BE2C (cell line): ENCODE results near the gene KCNK2.

Source experiments
- DNase-seq: peaks from one replicate; pipeline ENCODE4 v3.0.0-alpha.2; 2020
- H3K27me3 ChIP-seq: fragments of 250-450 bp; sonication (Bioruptor Pico); 2 replicates; pipeline ENCODE4 v1.5.1; 2020; ENCODE audit warnings: mild to moderate bottlenecking
- H3K36me3 ChIP-seq: fragments of 250-450 bp; sonication (Bioruptor Pico); 2 replicates; pipeline ENCODE4 v1.5.1; 2020; ENCODE audit warnings: mild to moderate bottlenecking
- H3K4me1 ChIP-seq: fragments of 250-450 bp; sonication (Bioruptor Pico); 2 replicates; pipeline ENCODE4 v1.5.1; 2020
- H3K4me3 ChIP-seq: 2 replicates; pipeline ENCODE4 v1.5.1; 2011; ENCODE audit warnings: low read depth, low read length
- H3K9me3 ChIP-seq: fragments of 250-450 bp; sonication (Bioruptor Pico); 2 replicates; pipeline ENCODE4 v1.5.1; 2020
- TF ChIP-seq, protein P1 (sequence below): IDR thresholded peaks from 2 replicates; pipeline ENCODE4 v1.5.1; 2012; ENCODE audit warnings: mild to moderate bottlenecking, low read depth, low read length

Gene KCNK2

GRCh38 chr1:215071078-215071477 is 11.5 kb upstream of the KCNK2 start:
- Histone ChIP-seq H3K4me1 (no peaks in the 10 kb centered on the region), H3K9me3 (no peaks in the 10 kb centered on the region), H3K36me3 (no peaks in the 10 kb centered on the region), H3K4me3 (no peak overlapping the region), H3K27me3 (peaks cover 10% of the 10 kb centered on the region)
- DNase-seq: no peak
- TF ChIP-seq, protein P1, sequence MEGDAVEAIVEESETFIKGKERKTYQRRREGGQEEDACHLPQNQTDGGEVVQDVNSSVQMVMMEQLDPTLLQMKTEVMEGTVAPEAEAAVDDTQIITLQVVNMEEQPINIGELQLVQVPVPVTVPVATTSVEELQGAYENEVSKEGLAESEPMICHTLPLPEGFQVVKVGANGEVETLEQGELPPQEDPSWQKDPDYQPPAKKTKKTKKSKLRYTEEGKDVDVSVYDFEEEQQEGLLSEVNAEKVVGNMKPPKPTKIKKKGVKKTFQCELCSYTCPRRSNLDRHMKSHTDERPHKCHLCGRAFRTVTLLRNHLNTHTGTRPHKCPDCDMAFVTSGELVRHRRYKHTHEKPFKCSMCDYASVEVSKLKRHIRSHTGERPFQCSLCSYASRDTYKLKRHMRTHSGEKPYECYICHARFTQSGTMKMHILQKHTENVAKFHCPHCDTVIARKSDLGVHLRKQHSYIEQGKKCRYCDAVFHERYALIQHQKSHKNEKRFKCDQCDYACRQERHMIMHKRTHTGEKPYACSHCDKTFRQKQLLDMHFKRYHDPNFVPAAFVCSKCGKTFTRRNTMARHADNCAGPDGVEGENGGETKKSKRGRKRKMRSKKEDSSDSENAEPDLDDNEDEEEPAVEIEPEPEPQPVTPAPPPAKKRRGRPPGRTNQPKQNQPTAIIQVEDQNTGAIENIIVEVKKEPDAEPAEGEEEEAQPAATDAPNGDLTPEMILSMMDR: no peak

DNA sequence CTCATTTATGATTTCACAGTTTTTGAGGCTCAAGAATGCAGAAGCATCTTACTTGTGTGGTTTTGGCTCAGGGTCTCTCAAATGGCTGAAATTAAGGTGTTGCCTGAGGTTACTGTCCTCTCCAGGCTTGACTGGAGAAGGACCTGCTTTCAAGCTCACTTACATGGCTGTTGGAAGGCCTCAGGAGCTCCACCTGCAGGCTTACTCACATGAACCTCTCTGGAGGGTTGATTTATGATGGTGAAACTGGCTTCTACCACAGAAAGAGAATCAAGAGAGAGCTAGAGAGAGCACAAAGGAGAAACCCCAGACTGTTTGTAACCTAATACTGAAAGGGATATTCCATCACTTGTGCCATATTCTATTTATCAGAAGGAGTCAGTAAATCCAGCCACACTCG is 6.2 kb upstream of the KCNK2 start:
- DNase-seq: peak; percentile 19
- Histone ChIP-seq H3K36me3 (no peaks in the 10 kb centered on the region), H3K4me1 (no peaks in the 10 kb centered on the region), H3K9me3 (no peaks in the 10 kb centered on the region), H3K27me3 (peaks cover 21% of the 10 kb centered on the region), H3K4me3 (no peak overlapping the region)
- TF ChIP-seq, protein P1: peak; percentile 37

DNA sequence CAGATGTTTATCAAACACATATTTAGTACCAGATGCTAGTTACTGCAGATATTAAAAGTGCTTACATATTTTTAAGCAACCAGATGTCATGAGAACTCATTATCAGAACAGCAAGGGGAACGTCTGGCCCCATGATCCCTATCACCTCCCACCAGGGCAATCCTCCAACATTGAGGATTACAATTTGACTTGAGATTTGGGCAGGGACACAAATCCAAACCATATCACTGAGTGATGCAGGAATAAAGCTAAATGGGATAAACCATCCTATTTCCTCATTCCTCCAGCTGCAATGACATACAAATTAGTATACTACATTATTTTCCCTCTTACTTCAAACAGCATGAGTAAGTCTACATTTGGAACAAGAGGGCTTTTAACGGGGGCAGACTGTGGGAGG is 3.1 kb upstream of the KCNK2 start:
- Histone ChIP-seq H3K4me1 (no peaks in the 10 kb centered on the region), H3K4me3 (no peak overlapping the region), H3K27me3 (peaks cover 42% of the 10 kb centered on the region), H3K9me3 (no peaks in the 10 kb centered on the region; the same call in 1 of the 2 replicates), H3K36me3 (no peaks in the 10 kb centered on the region)
- TF ChIP-seq, protein P1: no peak
- no peak for DNase-seq

- peaks cover 64% of the 10 kb centered on the region for H3K27me3 ChIP-seq
- TF ChIP-seq, protein P1: no peak
- H3K9me3 ChIP-seq: no peaks in the 10 kb centered on the region; the same call in 1 of the 2 replicates
- no peak overlapping the region for H3K4me3 ChIP-seq
- no peaks in the 10 kb centered on the region for H3K4me1 ChIP-seq
- DNase-seq: peak; percentile 8
- H3K36me3 ChIP-seq: no peaks in the 10 kb centered on the region
These were observed 641 bp upstream of the KCNK2 start for GRCh38 chr1:215081661-215082531.

- TF ChIP-seq, protein P1: no peak
- Histone ChIP-seq H3K9me3 (no peaks in the 10 kb centered on the region; the same call in 1 of the 2 replicates), H3K36me3 (no peaks in the 10 kb centered on the region), H3K4me3 (no peak overlapping the region), H3K27me3 (peaks cover 66% of the 10 kb centered on the region), H3K4me1 (no peaks in the 10 kb centered on the region)
- DNase-seq: peak; percentile 4
These were observed 935 bp downstream of the KCNK2 start for GRCh38 chr1:215083383-215083961.

DNA sequence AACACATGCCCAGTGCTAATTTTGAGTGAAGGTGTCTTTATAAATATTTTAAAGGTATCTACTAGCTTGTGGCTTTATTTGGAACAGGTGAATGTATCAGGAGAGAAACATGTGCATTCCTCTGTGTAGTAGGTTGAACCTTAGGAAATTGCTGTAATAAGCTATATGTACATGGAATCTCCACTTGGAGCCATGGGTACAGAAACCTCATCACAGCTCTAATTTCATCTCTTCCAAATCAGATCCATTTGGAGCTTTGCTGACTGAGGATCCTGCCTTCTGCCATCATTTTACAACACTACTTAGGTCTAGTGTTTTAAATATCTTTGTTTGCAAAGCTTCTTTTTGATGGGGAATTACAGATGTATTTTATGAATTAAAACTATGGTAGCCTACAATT is 2.1 kb downstream of the KCNK2 start:
- Histone ChIP-seq H3K4me3 (no peak overlapping the region), H3K36me3 (no peaks in the 10 kb centered on the region), H3K4me1 (no peaks in the 10 kb centered on the region), H3K9me3 (no peaks in the 10 kb centered on the region; the same call in 1 of the 2 replicates), H3K27me3 (peaks cover 66% of the 10 kb centered on the region)
- no peak for DNase-seq
- TF ChIP-seq, protein P1: no peak
